ENCODE measurements around the gene NECTIN4. TPM values are rescaled to one million over a fixed set of nuclear protein-coding genes. Genes with fewer than 3 reads are reported as not detected.

NECTIN4 gene
- total RNA-seq, 2 experiments from 2014 or later = not detected

- H3K4me1 ChIP-seq (ENCODE audit: insufficient read depth, low read length, poor library complexity, severe bottlenecking) = peaks cover 29% of the 10 kb centered on the region
- DNase-seq (ENCODE audit: low spot score) = no peak
- H4K20me1 ChIP-seq (ENCODE audit: insufficient read depth, low read length) = 0 out of 2 replicates have a peak, but pooled peaks cover 4% of the 10 kb centered on the region
- intact Hi-C loops (cut with micrococcal nuclease; ENCODE audit: unreplicated experiment) = no loop called here
- no peaks in the 10 kb centered on the region for H3K9me2 ChIP-seq (ENCODE audit: insufficient read depth, low read length)
- H3K79me2 ChIP-seq (ENCODE audit: insufficient read depth, low read depth, low read length) = peaks cover 16% of the 10 kb centered on the region; the same call in 1 of the 2 replicates
- H3K9me3 ChIP-seq (ENCODE audit: low read length) = no peaks in the 10 kb centered on the region
- H3K4me2 ChIP-seq (ENCODE audit: low read length) = no peak overlapping the region
- H2AFZ ChIP-seq (ENCODE audit: low read length) = no peak overlapping the region
- CTCF ChIA-PET (ENCODE audit: unreplicated experiment) = no interaction called here
- TF ChIP-seq, protein P1, sequence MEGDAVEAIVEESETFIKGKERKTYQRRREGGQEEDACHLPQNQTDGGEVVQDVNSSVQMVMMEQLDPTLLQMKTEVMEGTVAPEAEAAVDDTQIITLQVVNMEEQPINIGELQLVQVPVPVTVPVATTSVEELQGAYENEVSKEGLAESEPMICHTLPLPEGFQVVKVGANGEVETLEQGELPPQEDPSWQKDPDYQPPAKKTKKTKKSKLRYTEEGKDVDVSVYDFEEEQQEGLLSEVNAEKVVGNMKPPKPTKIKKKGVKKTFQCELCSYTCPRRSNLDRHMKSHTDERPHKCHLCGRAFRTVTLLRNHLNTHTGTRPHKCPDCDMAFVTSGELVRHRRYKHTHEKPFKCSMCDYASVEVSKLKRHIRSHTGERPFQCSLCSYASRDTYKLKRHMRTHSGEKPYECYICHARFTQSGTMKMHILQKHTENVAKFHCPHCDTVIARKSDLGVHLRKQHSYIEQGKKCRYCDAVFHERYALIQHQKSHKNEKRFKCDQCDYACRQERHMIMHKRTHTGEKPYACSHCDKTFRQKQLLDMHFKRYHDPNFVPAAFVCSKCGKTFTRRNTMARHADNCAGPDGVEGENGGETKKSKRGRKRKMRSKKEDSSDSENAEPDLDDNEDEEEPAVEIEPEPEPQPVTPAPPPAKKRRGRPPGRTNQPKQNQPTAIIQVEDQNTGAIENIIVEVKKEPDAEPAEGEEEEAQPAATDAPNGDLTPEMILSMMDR (conservative IDR thresholded peaks at IDR 0.05; ENCODE audit: low read length) = no peak
- no peak for TF ChIP-seq EZH2phosphoT487 (IDR thresholded peaks at IDR 0.05; ENCODE audit: borderline replicate concordance, low read depth, low read length)
- H3K36me3 ChIP-seq (ENCODE audit: insufficient read depth, low read length) = peaks cover 57% of the 10 kb centered on the region
- H3K4me3 ChIP-seq (ENCODE audit: low read depth, low read length, poor library complexity, severe bottlenecking) = no peak overlapping the region
- no TSS peak for BruUV-seq (replicated peaks)
- H3K27ac ChIP-seq (ENCODE audit: low read depth, low read length, poor library complexity, severe bottlenecking) = no peak overlapping the region
- POLR2A ChIA-PET = interaction anchor here (0.6 to 1.3 kb wide), 3 partner anchors 16 to 838 kb away, joined by 3 to 4 read pairs (median 3); no protein-coding TSS in a partner anchor
Observed at GRCh38 chr1:161100556-161100955, 11.2 kb upstream of the NECTIN4 start.

GRCh38 chr1:161099090-161099802 is 9.9 kb upstream of the NECTIN4 start:
- intact Hi-C loops (cut with micrococcal nuclease; ENCODE audit: unreplicated experiment) = loop anchor here (10.0 kb wide), 1 partner anchor 264 kb away; no protein-coding TSS in a partner anchor
- TF ChIP-seq, protein P1 (conservative IDR thresholded peaks at IDR 0.05; ENCODE audit: low read length) = no peak
- no peak for TF ChIP-seq EZH2phosphoT487 (IDR thresholded peaks at IDR 0.05; ENCODE audit: borderline replicate concordance, low read depth, low read length)
- peaks cover 46% of the 10 kb centered on the region for H3K36me3 ChIP-seq (ENCODE audit: insufficient read depth, low read length)
- H2AFZ ChIP-seq (ENCODE audit: low read length) = no peak overlapping the region
- H3K9me3 ChIP-seq (ENCODE audit: low read length) = no peaks in the 10 kb centered on the region
- CTCF ChIA-PET (ENCODE audit: unreplicated experiment) = no interaction called here
- H3K9me2 ChIP-seq (ENCODE audit: insufficient read depth, low read length) = no peaks in the 10 kb centered on the region
- peak overlapping the region; percentile 63 for H3K4me2 ChIP-seq (ENCODE audit: low read length)
- BruUV-seq (replicated peaks) = no TSS peak
- DNase-seq (ENCODE audit: low spot score) = no peak
- H3K27ac ChIP-seq (ENCODE audit: low read depth, low read length, poor library complexity, severe bottlenecking) = no peak overlapping the region
- peaks cover 7% of the 10 kb centered on the region; the same call in 1 of the 2 replicates for H3K79me2 ChIP-seq (ENCODE audit: insufficient read depth, low read depth, low read length)
- 0 out of 2 replicates have a peak, but pooled peaks cover 4% of the 10 kb centered on the region for H4K20me1 ChIP-seq (ENCODE audit: insufficient read depth, low read length)
- POLR2A ChIA-PET = interaction anchor here (0.5 to 0.7 kb wide), 4 partner anchors 36 to 126 kb away, joined by 4 to 5 read pairs (median 4); no protein-coding TSS in a partner anchor
- H3K4me1 ChIP-seq (ENCODE audit: insufficient read depth, low read length, poor library complexity, severe bottlenecking) = peaks cover 29% of the 10 kb centered on the region
- no peak overlapping the region for H3K4me3 ChIP-seq (ENCODE audit: low read depth, low read length, poor library complexity, severe bottlenecking)
